Smooth muscle cell (in vitro differentiated cells): ENCODE data around the gene DPYD. TPM values are rescaled to one million over a fixed set of nuclear protein-coding genes. Genes with fewer than 3 reads are reported as not detected.

Experiments
- DNase-seq: peaks from one replicate; lab custom pipeline; 2025; ENCODE audit not compliant: unreplicated experiment; lab: John Stamatoyannopoulos, UW
- H2AFZ ChIP-seq: fragments of 200-600 bp; sonication (generic); 2 replicates; pipeline ENCODE4 v1.6.0; 2016; ENCODE audit warnings: antibody characterized with exemption, low read depth, mild to moderate bottlenecking
- H3F3A ChIP-seq: fragments of 200-600 bp; sonication (generic); 2 replicates; pipeline ENCODE4 v1.6.0; 2017; ENCODE audit warnings: antibody characterized with exemption, low read depth
- H3K27ac ChIP-seq: fragments of 200-600 bp; sonication (generic); 2 replicates; pipeline ENCODE4 v1.5.1; 2016; ENCODE audit warnings: low read depth, mild to moderate bottlenecking
- H3K27me3 ChIP-seq: fragments of 200-600 bp; sonication (generic); 2 replicates; pipeline ENCODE4 v1.6.1; 2016; ENCODE audit warnings: low read depth, mild to moderate bottlenecking
- H3K36me3 ChIP-seq: fragments of 200-600 bp; sonication (generic); 2 replicates; pipeline ENCODE4 v1.5.1; 2016; ENCODE audit warnings: low read depth
- H3K4me1 ChIP-seq: fragments of 200-600 bp; sonication (generic); 2 replicates; pipeline ENCODE4 v1.5.1; 2016; ENCODE audit warnings: low read depth
- H3K4me2 ChIP-seq: fragments of 200-600 bp; sonication (generic); 2 replicates; pipeline ENCODE4 v1.6.0; 2016; ENCODE audit warnings: mild to moderate bottlenecking
- H3K4me3 ChIP-seq: fragments of 200-600 bp; sonication (generic); 2 replicates; pipeline ENCODE4 v1.5.1; 2016; ENCODE audit warnings: mild to moderate bottlenecking
- H3K79me2 ChIP-seq: fragments of 200-600 bp; sonication (generic); 2 replicates; pipeline ENCODE4 v1.6.0; 2016; ENCODE audit warnings: low read depth, mild to moderate bottlenecking
- H3K9ac ChIP-seq: fragments of 200-600 bp; sonication (generic); 2 replicates; pipeline ENCODE4 v1.6.0; 2016; ENCODE audit warnings: low read depth
- H3K9me3 ChIP-seq: fragments of 200-600 bp; sonication (generic); replicated peaks from 2 replicates; pipeline ENCODE4 v1.5.1; 2016; ENCODE audit warnings: low read depth
- H4K20me1 ChIP-seq: fragments of 200-600 bp; sonication (generic); 2 replicates; pipeline ENCODE4 v1.6.0; 2016; ENCODE audit warnings: low read depth
- CTCF ChIP-seq: fragments of 200-600 bp; sonication (generic); IDR thresholded peaks from 2 replicates; pipeline ENCODE4 v1.5.1; 2017; ENCODE audit warnings: borderline replicate concordance, mild to moderate bottlenecking, antibody characterized with exemption; ENCODE audit not compliant: insufficient read depth, poor library complexity, severe bottlenecking
- WGBS: methylation state at CpG from one replicate; pipeline ENCODE4 v1.1.7; 2016; ENCODE audit warnings: low lambda C conversion rate; 5-methylcytosine and 5-hydroxymethylcytosine counted together
- polyA plus RNA-seq: library from polyadenylated mRNA; unstranded; fragments of >200 nt; fragmentation: Nextera tagmentation; extraction: Ambion mirVana; gene quantifications from 2 replicates; pipeline ENCODE4 v1.2.1, GENCODE V29; 2016
- total RNA-seq: library from RNA; depleted of rRNA; stranded (reverse); fragments of >200 nt; gene quantifications from 2 replicates; pipeline ENCODE4 v1.2.3, GENCODE V29; 2014

The DPYD gene
- total and polyA plus RNA-seq, 2 experiments from 2014 or later = 1.8 to 2.0 TPM

GRCh38 chr1:97364086-97364485 lies 556.7 kb downstream of the DPYD start:
- no peak for TF ChIP-seq CTCF
- Histone ChIP-seq H2AFZ (no peak overlapping the region), H3K27me3 (no peaks in the 10 kb centered on the region), H4K20me1 (no peaks in the 10 kb centered on the region), H3K9me3 (no peaks in the 10 kb centered on the region), H3K79me2 (no peaks in the 10 kb centered on the region), H3K4me3 (no peak overlapping the region), H3K4me2 (no peak overlapping the region), H3K9ac (no peak overlapping the region), H3F3A (no peaks in the 10 kb centered on the region), H3K4me1 (no peaks in the 10 kb centered on the region), H3K27ac (peak overlapping the region; percentile 32), H3K36me3 (no peaks in the 10 kb centered on the region)
- no peak for DNase-seq

GRCh38 chr1:97356309-97356708 lies 564.5 kb downstream of the DPYD start:
- Histone ChIP-seq H3K4me1 (no peaks in the 10 kb centered on the region), H3K4me3 (no peak overlapping the region), H3K27ac (no peak overlapping the region), H3K4me2 (no peak overlapping the region), H3K9ac (no peak overlapping the region), H3K27me3 (no peaks in the 10 kb centered on the region), H3K36me3 (no peaks in the 10 kb centered on the region), H3K79me2 (no peaks in the 10 kb centered on the region), H3F3A (no peaks in the 10 kb centered on the region), H4K20me1 (no peaks in the 10 kb centered on the region), H2AFZ (no peak overlapping the region), H3K9me3 (no peaks in the 10 kb centered on the region)
- 88% methylated on average over 1 of the region's 1 CpG for WGBS
- TF ChIP-seq CTCF = no peak
- no peak for DNase-seq

- H3K4me1 ChIP-seq = no peaks in the 10 kb centered on the region
- no peaks in the 10 kb centered on the region for H3K27me3 ChIP-seq
- 68% methylated on average over 4 of the region's 4 CpGs for WGBS
- H4K20me1 ChIP-seq = no peaks in the 10 kb centered on the region
- H3K9ac ChIP-seq = no peak overlapping the region
- H3K9me3 ChIP-seq = no peaks in the 10 kb centered on the region
- H3K4me3 ChIP-seq = no peak overlapping the region
- H3K4me2 ChIP-seq = no peak overlapping the region
- no peak for DNase-seq
- no peak overlapping the region for H2AFZ ChIP-seq
- no peaks in the 10 kb centered on the region for H3F3A ChIP-seq
- H3K27ac ChIP-seq = no peak overlapping the region
- H3K36me3 ChIP-seq = no peaks in the 10 kb centered on the region
- no peak for TF ChIP-seq CTCF
- no peaks in the 10 kb centered on the region for H3K79me2 ChIP-seq
These were observed 567.9 kb downstream of the DPYD start for GRCh38 chr1:97352936-97353382.

- H3K9ac ChIP-seq = no peak overlapping the region
- TF ChIP-seq CTCF = no peak
- no peaks in the 10 kb centered on the region for H3K27me3 ChIP-seq
- no peak overlapping the region for H3K4me3 ChIP-seq
- H3K36me3 ChIP-seq = no peaks in the 10 kb centered on the region
- H3F3A ChIP-seq = no peaks in the 10 kb centered on the region
- no peaks in the 10 kb centered on the region for H3K4me1 ChIP-seq
- no peaks in the 10 kb centered on the region for H4K20me1 ChIP-seq
- H3K27ac ChIP-seq = no peak overlapping the region
- WGBS = 94% methylated on average over 2 of the region's 2 CpGs
- no peaks in the 10 kb centered on the region for H3K9me3 ChIP-seq
- H3K4me2 ChIP-seq = no peak overlapping the region
- H3K79me2 ChIP-seq = no peaks in the 10 kb centered on the region
- H2AFZ ChIP-seq = no peak overlapping the region
- no peak for DNase-seq
These were observed 569.0 kb downstream of the DPYD start for GRCh38 chr1:97351846-97352245.
